CD14-positive monocyte (primary cell): ENCODE results near the gene TINAG. TPM values are rescaled to one million over a fixed set of nuclear protein-coding genes. Genes with fewer than 3 reads are reported as not detected.

ENCODE experiments used
- DNase-seq, 3 donors: peaks; one replicate each; pipeline ENCODE4 v3.0.0-alpha.2; 2011 to 2022
- H2AFZ ChIP-seq: 2 replicates; pipeline ENCODE4 v1.6.0; 2012; ENCODE audit warnings: mild to moderate bottlenecking, low read depth, low read length, inconsistent platforms; ENCODE audit not compliant: insufficient read depth, poor library complexity, severe bottlenecking
- H3K27ac ChIP-seq, 2 donors: 1 replicate in 1 of 2; 2 replicates in 1 of 2; pipeline ENCODE4 v1.5.1; 2012 to 2013; ENCODE audit warnings: low read length in 2 of 2, control low read depth in 1 of 2, inconsistent platforms in 1 of 2, low read depth in 1 of 2, mild to moderate bottlenecking in 1 of 2
- H3K27me3 ChIP-seq, 2 donors: one replicate each; pipeline versions ENCODE4 v1.6.0 to v1.6.1; 2011 to 2013; ENCODE audit warnings: low read length in 2 of 2; ENCODE audit not compliant: control insufficient read depth in 2 of 2, insufficient read depth in 2 of 2
- H3K36me3 ChIP-seq, 2 donors: replicated peaks in 1 of 2; 1 replicate in 1 of 2; 2 replicates in 1 of 2; pipeline versions ENCODE4 v1.5.1 to v1.6.1; 2012 to 2013; ENCODE audit warnings: low read length in 2 of 2, control low read depth in 1 of 2, inconsistent platforms in 1 of 2, mild to moderate bottlenecking in 1 of 2; ENCODE audit not compliant: insufficient read depth in 2 of 2, control insufficient read depth in 1 of 2
- H3K4me1 ChIP-seq, 2 donors: 1 replicate in 1 of 2; 2 replicates in 1 of 2; pipeline versions ENCODE4 v1.5.1 to v1.6.1; 2012 to 2013; ENCODE audit warnings: low read length in 2 of 2, control low read depth in 1 of 2, inconsistent platforms in 1 of 2, mild to moderate bottlenecking in 1 of 2, moderate library complexity in 1 of 2; ENCODE audit not compliant: insufficient read depth in 2 of 2, control insufficient read depth in 1 of 2
- H3K4me2 ChIP-seq: replicated peaks from 2 replicates; pipeline ENCODE3; 2012; ENCODE audit warnings: low read length, moderate library complexity, mild to moderate bottlenecking; ENCODE audit not compliant: poor library complexity, severe bottlenecking; ENCODE audit errors: extremely low read depth
- H3K4me3 ChIP-seq, 3 experiments: fragments of 200-600 bp in 1 of 3; sonication (generic) in 1 of 3; replicated peaks in 1 of 3; 1 replicate in 2 of 3; 2 replicates in 1 of 3; pipeline ENCODE4 v1.5.1; 2011 to 2013; ENCODE audit warnings: low read length in 3 of 3, mild to moderate bottlenecking in 3 of 3, control low read depth in 2 of 3, low read depth in 2 of 3, inconsistent platforms in 1 of 3, moderate library complexity in 1 of 3
- H3K79me2 ChIP-seq: 2 replicates; pipeline ENCODE4 v1.6.0; 2012; ENCODE audit warnings: mild to moderate bottlenecking, control low read depth, inconsistent platforms, low read length, moderate library complexity; ENCODE audit not compliant: insufficient read depth
- H3K9ac ChIP-seq: 2 replicates; pipeline ENCODE4 v1.6.0; 2017; ENCODE audit warnings: low read length, mild to moderate bottlenecking; ENCODE audit not compliant: insufficient read depth, poor library complexity, severe bottlenecking
- H3K9me3 ChIP-seq, 2 donors: replicated peaks in 1 of 2; 1 replicate in 1 of 2; 2 replicates in 1 of 2; pipeline versions ENCODE4 v1.5.1 to v1.6.1; 2012 to 2013; ENCODE audit warnings: low read length in 2 of 2, control low read depth in 1 of 2; ENCODE audit not compliant: control insufficient read depth in 1 of 2, insufficient read depth in 1 of 2
- H4K20me1 ChIP-seq: 2 replicates; pipeline ENCODE4 v1.6.0; 2012; ENCODE audit warnings: mild to moderate bottlenecking, low read length, control low read depth, moderate library complexity; ENCODE audit not compliant: insufficient read depth
- H3K27ac Mint-ChIP-seq, 7 donors: one replicate each; pipeline ENCODE4 v1.8.0; 2020; ENCODE audit warnings: mild to moderate bottlenecking in 7 of 7, mixed read lengths in 7 of 7, moderate library complexity in 6 of 7, inconsistent platforms in 2 of 7
- H3K27me3 Mint-ChIP-seq, 3 donors: one replicate each; pipeline ENCODE4 v1.8.0; 2021 to 2022; ENCODE audit warnings: low read depth in 3 of 3, mild to moderate bottlenecking in 3 of 3, mixed read lengths in 3 of 3, moderate library complexity in 3 of 3, inconsistent platforms in 1 of 3
- H3K36me3 Mint-ChIP-seq, 2 donors: one replicate each; pipeline ENCODE4 v1.8.0; 2020; ENCODE audit warnings: mixed read lengths in 2 of 2, inconsistent platforms in 1 of 2, mild to moderate bottlenecking in 1 of 2
- H3K4me1 Mint-ChIP-seq: one replicate; pipeline ENCODE4 v1.8.0; 2020; ENCODE audit warnings: mild to moderate bottlenecking, mixed read lengths
- H3K4me3 Mint-ChIP-seq, 2 donors: one replicate each; pipeline ENCODE4 v1.8.0; 2020; ENCODE audit warnings: mild to moderate bottlenecking in 2 of 2, mixed read lengths in 2 of 2, moderate library complexity in 1 of 2
- H3K9me3 Mint-ChIP-seq, 7 donors: one replicate each; pipeline ENCODE4 v1.8.0; 2020 to 2022; ENCODE audit warnings: mixed read lengths in 7 of 7, mild to moderate bottlenecking in 6 of 7, moderate library complexity in 6 of 7, inconsistent platforms in 2 of 7
- WGBS: methylation state at CpG from one replicate; pipeline ENCODE4 v1.1.5; 2013; ENCODE audit warnings: missing lambda C conversion rate; ENCODE audit not compliant: insufficient coverage; 5-methylcytosine and 5-hydroxymethylcytosine counted together
- intact Hi-C, 2 donors: fragments of 100-400 bp; cut with micrococcal nuclease; formaldehyde crosslinking; loops; one replicate each; pipeline versions ENCODE4 v1.15.0 to v1.15.1; 2023
- polyA plus RNA-seq, 3 donors: library from polyadenylated mRNA; depleted of rRNA in 1 of 3; unstranded in 2 of 3; stranded (reverse) in 1 of 3; fragments of 300-500 nt in 2 of 3; fragments of >200 nt in 1 of 3; fragmentation: Illumina TruSeq in 2 of 3; gene quantifications; 1 replicate in 2 of 3; 2 replicates in 1 of 3; pipeline ENCODE4 v1.2.3, GENCODE V29; 2012 to 2021
- TF ChIP-seq, protein P1 (sequence below): fragments of 200-600 bp; IDR thresholded peaks from one replicate; pipeline ENCODE4 v1.8.0; 2022; ENCODE audit warnings: antibody characterized with exemption, mild to moderate bottlenecking

Gene TINAG
- polyA plus RNA-seq, 3 donors: not detected

- H3K79me2 ChIP-seq: no peaks in the 10 kb centered on the region
- Mint-ChIP-seq H3K27ac (no peak overlapping the region), H3K4me3 (no peak overlapping the region), H3K27me3 (no peaks in the 10 kb centered on the region), H3K36me3 (no peaks in the 10 kb centered on the region), H3K9me3 (peaks cover 0 to 6% (median 2%) of the 10 kb centered on the region in 7 donors), H3K4me1 (no peaks in the 10 kb centered on the region)
- H3K4me3 ChIP-seq: no peak overlapping the region
- H3K4me2 ChIP-seq: no peak overlapping the region
- H3K9me3 ChIP-seq: no peaks in the 10 kb centered on the region
- whole genome bisulfite sequencing: no CpG with 5 or more reads among the region's 2 CpGs
- H3K36me3 ChIP-seq: no peaks in the 10 kb centered on the region
- no peak overlapping the region for H3K27ac ChIP-seq
- TF ChIP-seq, protein P1, sequence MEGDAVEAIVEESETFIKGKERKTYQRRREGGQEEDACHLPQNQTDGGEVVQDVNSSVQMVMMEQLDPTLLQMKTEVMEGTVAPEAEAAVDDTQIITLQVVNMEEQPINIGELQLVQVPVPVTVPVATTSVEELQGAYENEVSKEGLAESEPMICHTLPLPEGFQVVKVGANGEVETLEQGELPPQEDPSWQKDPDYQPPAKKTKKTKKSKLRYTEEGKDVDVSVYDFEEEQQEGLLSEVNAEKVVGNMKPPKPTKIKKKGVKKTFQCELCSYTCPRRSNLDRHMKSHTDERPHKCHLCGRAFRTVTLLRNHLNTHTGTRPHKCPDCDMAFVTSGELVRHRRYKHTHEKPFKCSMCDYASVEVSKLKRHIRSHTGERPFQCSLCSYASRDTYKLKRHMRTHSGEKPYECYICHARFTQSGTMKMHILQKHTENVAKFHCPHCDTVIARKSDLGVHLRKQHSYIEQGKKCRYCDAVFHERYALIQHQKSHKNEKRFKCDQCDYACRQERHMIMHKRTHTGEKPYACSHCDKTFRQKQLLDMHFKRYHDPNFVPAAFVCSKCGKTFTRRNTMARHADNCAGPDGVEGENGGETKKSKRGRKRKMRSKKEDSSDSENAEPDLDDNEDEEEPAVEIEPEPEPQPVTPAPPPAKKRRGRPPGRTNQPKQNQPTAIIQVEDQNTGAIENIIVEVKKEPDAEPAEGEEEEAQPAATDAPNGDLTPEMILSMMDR: no peak
- H3K27me3 ChIP-seq: no peaks in the 10 kb centered on the region
- no peak overlapping the region for H3K9ac ChIP-seq
- intact Hi-C loops: no loop called here
- no peak overlapping the region for H2AFZ ChIP-seq
- no peaks in the 10 kb centered on the region for H3K4me1 ChIP-seq
- DNase-seq: no peak
- H4K20me1 ChIP-seq: no peaks in the 10 kb centered on the region
These were observed 766 bp upstream of the TINAG start for GRCh38 chr6:54307439-54307910.

DNA sequence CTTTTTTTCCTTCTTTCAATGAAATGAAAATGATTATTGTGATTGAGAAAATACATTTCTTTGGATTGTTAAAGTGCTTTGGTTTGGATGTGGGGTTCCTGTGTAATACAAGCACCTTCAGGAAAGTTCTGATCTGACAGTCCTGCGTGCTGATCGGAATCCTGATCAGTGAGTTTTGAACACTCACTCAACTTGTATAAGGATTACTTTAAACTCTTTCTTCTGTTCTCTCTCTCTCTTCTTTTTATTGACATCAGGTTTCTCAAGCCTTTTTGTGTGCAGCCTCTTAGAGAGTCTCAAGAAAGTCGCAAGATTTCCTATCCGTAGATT, 710 bp downstream of the TINAG start:
- 80% methylated on average over 1 of the region's 4 CpGs for WGBS
- no peak overlapping the region for H2AFZ ChIP-seq
- H3K9ac ChIP-seq: no peak overlapping the region
- H3K4me1 Mint-ChIP-seq: no peaks in the 10 kb centered on the region
- no peaks in the 10 kb centered on the region for H3K36me3 Mint-ChIP-seq
- no peaks in the 10 kb centered on the region for H3K27me3 Mint-ChIP-seq
- H3K27ac ChIP-seq: no peak overlapping the region
- H3K27ac Mint-ChIP-seq: no peak overlapping the region
- H3K9me3 Mint-ChIP-seq: peaks cover 0 to 6% (median 2%) of the 10 kb centered on the region in 7 donors
- no peak for DNase-seq
- H3K4me1 ChIP-seq: no peaks in the 10 kb centered on the region
- no peaks in the 10 kb centered on the region for H4K20me1 ChIP-seq
- H3K4me3 Mint-ChIP-seq: no peak overlapping the region
- H3K79me2 ChIP-seq: no peaks in the 10 kb centered on the region
- intact Hi-C loops: no loop called here
- H3K4me3 ChIP-seq: no peak overlapping the region
- H3K9me3 ChIP-seq: no peaks in the 10 kb centered on the region
- TF ChIP-seq, protein P1: no peak
- H3K36me3 ChIP-seq: no peaks in the 10 kb centered on the region
- H3K4me2 ChIP-seq: no peak overlapping the region
- H3K27me3 ChIP-seq: no peaks in the 10 kb centered on the region
